ENCODE measurements around the gene MAGI1.
"Not testable (repeated sequence)": the region's sequence is repeated elsewhere in the genome, so short reads cannot be mapped to it uniquely, and the experiment has no call there.

MAGI1 gene

GRCh38 chr3:65607965-65608460 lies 430.7 kb downstream of the MAGI1 start:
- DNase-seq, result not testable (repeated sequence)

- DNase-seq, result no peak
These were observed 431.6 kb downstream of the MAGI1 start for GRCh38 chr3:65607101-65607500.

- DNase-seq, result no peak
These were observed 432.8 kb downstream of the MAGI1 start for GRCh38 chr3:65605876-65606432.

- DNase-seq, result no peak
These were observed 433.7 kb downstream of the MAGI1 start for GRCh38 chr3:65604863-65605526.

GRCh38 chr3:65603631-65604030 lies 435.1 kb downstream of the MAGI1 start:
- DNase-seq, result no peak

- no peak for DNase-seq
These were observed 437.8 kb downstream of the MAGI1 start for GRCh38 chr3:65600888-65601287.

- DNase-seq, result no peak
These were observed 440.7 kb downstream of the MAGI1 start for GRCh38 chr3:65597952-65598413.

GRCh38 chr3:65597226-65597951 lies 441.3 kb downstream of the MAGI1 start:
- DNase-seq, result no peak

- DNase-seq, result no peak
These were observed 442.0 kb downstream of the MAGI1 start for GRCh38 chr3:65596571-65597225.

GRCh38 chr3:65596029-65596300 lies 442.8 kb downstream of the MAGI1 start:
- DNase-seq, result no peak

- DNase-seq, result no peak
These were observed 443.3 kb downstream of the MAGI1 start for GRCh38 chr3:65595222-65596028.

GRCh38 chr3:65593780-65594752 lies 444.7 kb downstream of the MAGI1 start:
- no peak for DNase-seq

GRCh38 chr3:65591313-65591712 lies 447.4 kb downstream of the MAGI1 start:
- no peak for DNase-seq

GRCh38 chr3:65588884-65589283 lies 449.8 kb downstream of the MAGI1 start:
- no peak for DNase-seq

GRCh38 chr3:65587650-65588439 lies 450.9 kb downstream of the MAGI1 start:
- no peak for DNase-seq

- DNase-seq, result no peak
These were observed 453.8 kb downstream of the MAGI1 start for GRCh38 chr3:65584913-65585312.

- no peak for DNase-seq
These were observed 454.7 kb downstream of the MAGI1 start for GRCh38 chr3:65584002-65584401.

GRCh38 chr3:65583188-65583587 lies 455.5 kb downstream of the MAGI1 start:
- no peak for DNase-seq

- DNase-seq, result no peak
These were observed 456.6 kb downstream of the MAGI1 start for GRCh38 chr3:65582012-65582717.

GRCh38 chr3:65581313-65581712 lies 457.4 kb downstream of the MAGI1 start:
- DNase-seq, result no peak

All from stimulated activated CD4-positive, alpha-beta T cell treated with anti-CD3 and anti-CD28 coated beads, Interleukin-4, amount 100 ng/mL, for 1 hour (primary cell).